Fibroblast of lung (primary cell): ENCODE data around the gene PRKCD.

Experiments used
- CTCF ChIP-seq, 2 donors: IDR thresholded peaks in 1 of 2; conservative IDR thresholded peaks in 1 of 2; 1 replicate in 1 of 2; 2 replicates in 1 of 2; pipeline ENCODE4 v1.5.1; 2011 to 2012; ENCODE audit warnings: low read length in 2 of 2, control low read depth in 1 of 2, inconsistent platforms in 1 of 2, low read depth in 1 of 2, mild to moderate bottlenecking in 1 of 2
- EZH2 ChIP-seq: IDR thresholded peaks from 2 replicates; pipeline ENCODE4 v1.5.1; 2012; ENCODE audit warnings: low read length, control low read depth, mild to moderate bottlenecking; ENCODE audit errors: missing control alignments

GRCh38 chr3:53134631-53135232, 26.3 kb upstream of the PRKCD start:
- TF ChIP-seq CTCF (conservative IDR thresholded peaks at IDR 0.05 in 1 of 2, IDR thresholded peaks at IDR 0.05 in 1 of 2; ENCODE audit: low read depth in 1 of 2, low read length in 2 of 2) (peak; percentile 68 to 82), EZH2 (no peak)
